GM12872 (cell line): ENCODE measurements around the gene C1QTNF12.

Experiments used
- TF ChIP-seq, protein P1 (sequence below): IDR thresholded peaks from 3 replicates; pipeline ENCODE4 v1.5.1; 2011; ENCODE audit warnings: low read depth, mild to moderate bottlenecking, low read length, moderate library complexity; ENCODE audit not compliant: insufficient read depth

The C1QTNF12 gene

DNA sequence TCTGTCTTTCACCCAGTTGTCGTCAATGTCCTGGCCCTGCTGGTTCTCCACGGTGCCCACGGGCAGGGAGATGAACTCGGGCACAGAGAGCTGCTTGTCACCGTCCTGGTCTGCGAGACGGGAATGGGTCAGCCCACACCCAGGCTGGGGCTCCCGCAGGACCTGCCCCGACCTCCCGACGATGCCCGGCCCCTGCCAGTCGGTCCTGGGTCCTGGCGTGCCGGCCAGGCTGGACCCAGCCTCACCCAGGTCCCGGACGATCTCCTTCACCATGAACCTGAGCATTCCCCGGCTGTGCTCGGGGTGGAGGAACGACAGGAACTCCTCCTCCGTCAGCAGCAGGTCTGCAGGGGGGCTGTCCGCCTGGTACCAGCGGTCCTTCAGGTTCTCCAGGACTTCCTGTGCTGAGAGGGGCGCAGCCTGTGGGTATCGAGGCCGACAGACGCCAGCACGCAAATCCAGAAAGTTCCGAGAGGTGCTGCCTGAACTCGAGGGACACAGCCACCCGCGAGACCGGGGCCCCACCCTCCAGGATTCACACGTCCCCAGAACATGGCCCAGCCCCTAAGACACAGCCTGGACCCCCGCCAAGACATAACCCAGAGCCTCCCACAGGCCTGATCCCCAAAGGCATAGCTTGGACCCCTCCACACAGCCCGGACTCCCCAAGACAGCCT lies 27.9 kb downstream of the C1QTNF12 start:
- TF ChIP-seq, protein P1, sequence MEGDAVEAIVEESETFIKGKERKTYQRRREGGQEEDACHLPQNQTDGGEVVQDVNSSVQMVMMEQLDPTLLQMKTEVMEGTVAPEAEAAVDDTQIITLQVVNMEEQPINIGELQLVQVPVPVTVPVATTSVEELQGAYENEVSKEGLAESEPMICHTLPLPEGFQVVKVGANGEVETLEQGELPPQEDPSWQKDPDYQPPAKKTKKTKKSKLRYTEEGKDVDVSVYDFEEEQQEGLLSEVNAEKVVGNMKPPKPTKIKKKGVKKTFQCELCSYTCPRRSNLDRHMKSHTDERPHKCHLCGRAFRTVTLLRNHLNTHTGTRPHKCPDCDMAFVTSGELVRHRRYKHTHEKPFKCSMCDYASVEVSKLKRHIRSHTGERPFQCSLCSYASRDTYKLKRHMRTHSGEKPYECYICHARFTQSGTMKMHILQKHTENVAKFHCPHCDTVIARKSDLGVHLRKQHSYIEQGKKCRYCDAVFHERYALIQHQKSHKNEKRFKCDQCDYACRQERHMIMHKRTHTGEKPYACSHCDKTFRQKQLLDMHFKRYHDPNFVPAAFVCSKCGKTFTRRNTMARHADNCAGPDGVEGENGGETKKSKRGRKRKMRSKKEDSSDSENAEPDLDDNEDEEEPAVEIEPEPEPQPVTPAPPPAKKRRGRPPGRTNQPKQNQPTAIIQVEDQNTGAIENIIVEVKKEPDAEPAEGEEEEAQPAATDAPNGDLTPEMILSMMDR: no peak

DNA sequence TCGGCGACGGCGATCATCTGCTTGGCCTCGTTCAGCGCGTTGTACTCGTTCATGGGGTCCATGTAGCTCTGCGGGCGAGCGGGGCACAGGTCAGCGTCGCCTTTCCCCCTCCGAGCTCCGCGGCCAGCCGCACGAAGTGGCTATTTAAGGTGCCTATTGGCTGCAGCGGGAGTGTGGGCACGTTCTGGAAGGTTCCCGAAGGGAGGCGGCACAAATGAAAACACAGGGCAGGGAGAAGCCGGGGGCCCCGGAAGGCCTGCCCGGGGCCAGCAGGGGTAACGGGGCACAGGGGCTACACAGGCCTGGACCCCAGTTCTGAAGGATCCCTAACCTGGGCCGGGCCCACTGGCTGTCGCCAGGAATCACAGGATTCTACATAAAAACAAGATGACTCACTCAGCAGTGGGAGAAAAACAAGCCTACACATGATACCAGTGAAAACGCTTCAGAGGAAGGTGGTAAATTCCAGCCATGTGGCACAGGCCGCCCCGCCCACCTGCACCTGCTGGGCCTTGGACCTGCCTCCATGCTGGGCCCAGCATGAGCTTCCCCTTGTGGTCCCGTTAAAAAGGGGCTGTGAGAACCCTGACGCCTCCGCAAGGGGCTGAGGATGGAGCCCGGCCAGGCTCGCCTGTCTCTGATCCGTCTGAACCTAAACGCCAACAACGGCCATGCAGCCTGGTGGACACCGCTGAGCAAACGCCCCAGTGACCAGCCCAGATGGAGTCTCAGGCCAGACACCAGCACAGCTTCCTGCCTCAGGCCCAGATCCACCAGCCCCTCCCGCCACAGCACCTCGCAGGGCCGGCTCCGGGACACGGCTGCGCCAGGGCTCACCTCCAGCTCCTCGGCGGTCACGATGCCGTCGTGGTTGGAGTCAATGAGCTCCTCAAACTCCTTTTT lies 28.6 kb downstream of the C1QTNF12 start:
- TF ChIP-seq, protein P1: no peak

DNA sequence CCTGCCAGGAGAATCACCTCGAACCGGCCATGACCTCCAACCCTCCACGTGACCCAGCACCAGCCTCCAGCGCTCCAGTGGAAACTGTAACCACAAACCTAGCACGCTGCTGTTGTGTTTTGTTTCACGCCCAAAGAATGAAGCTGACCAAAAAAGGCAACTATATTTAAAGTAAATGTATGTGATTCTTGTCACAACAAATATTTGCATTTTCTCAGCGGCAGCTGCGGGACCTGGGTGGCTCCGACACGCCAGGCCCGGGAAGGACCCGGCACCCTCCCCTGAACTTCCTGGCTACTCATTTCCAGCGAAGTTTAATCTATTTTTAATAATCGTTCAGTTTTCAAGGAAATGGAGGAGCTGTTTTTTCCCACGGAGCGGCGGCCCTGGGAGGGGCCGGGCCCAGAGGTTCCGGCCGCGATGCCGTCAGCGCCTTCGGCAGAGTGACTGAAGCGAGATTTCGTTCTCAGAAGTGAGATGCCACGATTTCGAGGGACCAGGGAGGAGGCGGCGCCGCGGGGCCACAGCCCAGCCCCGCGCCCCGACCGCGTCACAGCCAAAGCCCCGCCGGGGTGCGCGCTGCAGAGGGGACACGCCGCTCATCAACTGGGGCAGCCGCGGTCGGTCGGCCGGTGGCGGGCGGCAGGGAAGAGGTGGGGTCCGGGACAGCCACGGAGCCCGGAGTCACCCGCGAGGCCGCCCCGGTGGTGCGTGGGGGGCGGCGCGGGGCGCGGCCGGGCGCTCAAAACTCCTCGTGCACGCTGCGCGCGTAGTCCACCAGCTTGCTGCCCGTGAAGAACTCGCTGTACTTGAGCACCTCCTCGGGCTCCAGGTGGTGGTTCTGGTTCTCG lies 29.5 kb downstream of the C1QTNF12 start:
- TF ChIP-seq, protein P1: no peak

GRCh38 chr1:1215881-1216605 lies 30.5 kb downstream of the C1QTNF12 start:
- TF ChIP-seq, protein P1: no peak

GRCh38 chr1:1215080-1215676 lies 31.3 kb downstream of the C1QTNF12 start:
- TF ChIP-seq, protein P1: no peak

GRCh38 chr1:1213345-1214265 lies 32.9 kb downstream of the C1QTNF12 start, which contains the start of gene TNFRSF4:
TSS of gene TNFRSF4 (minus strand) at chr1:1214153. CDS start at chr1:1214127, 26 bp downstream.
- TF ChIP-seq, protein P1: no peak
